HG03432 (cell line): ENCODE results near the gene SLC25A45.
"Not testable (repeated sequence)": the region's sequence is repeated elsewhere in the genome, so short reads cannot be mapped to it uniquely, and the experiment has no call there.

ENCODE experiments used
- ATAC-seq: cut with Tn5 transposase; IDR thresholded peaks from one replicate; pipeline ENCODE4 v1.9.1; 2021; ENCODE audit warnings: mild to moderate bottlenecking, moderate library complexity; ENCODE audit not compliant: unreplicated experiment

SLC25A45 gene

DNA sequence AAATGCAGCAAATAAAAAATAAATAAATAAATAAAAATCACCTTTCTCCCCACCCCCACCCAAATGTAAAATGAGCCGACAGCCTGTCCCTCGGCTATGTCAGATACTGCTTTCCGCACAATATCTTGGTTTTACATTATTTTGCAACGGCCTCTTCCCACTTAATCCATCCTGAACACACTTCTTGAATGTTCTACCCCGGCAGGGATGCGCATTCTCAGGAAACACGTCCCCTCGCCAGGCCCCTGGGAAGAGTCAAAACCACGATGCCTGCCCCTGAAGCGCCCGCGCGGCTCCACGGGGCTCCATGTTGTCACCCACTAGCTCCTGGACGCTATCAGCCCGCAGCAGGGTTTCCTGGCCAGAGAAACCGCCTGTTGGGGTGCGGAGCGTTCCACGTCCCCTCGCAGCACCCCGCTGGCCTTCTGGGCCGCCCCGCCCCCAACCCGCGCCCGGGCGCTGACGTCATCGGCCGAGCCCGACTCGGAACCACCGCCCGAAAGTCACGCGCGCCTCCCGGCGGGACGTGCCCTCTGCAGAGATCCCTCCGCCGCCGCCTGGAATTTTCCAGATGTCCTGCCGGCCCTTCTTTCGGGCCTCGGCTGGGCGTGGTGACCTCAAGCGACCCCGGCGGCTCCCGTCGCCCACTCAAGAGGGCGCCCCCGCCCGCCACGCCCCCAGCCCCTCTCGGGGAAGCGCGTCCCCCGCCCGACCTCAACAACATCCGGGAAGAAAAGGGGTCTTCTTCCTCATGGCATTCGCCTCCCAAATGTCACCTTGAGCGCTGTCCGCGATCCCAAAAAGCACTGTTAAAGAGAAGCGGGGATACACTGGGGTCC lies 39.6 kb upstream of the SLC25A45 start:
- peak; percentile 26 for ATAC-seq

DNA sequence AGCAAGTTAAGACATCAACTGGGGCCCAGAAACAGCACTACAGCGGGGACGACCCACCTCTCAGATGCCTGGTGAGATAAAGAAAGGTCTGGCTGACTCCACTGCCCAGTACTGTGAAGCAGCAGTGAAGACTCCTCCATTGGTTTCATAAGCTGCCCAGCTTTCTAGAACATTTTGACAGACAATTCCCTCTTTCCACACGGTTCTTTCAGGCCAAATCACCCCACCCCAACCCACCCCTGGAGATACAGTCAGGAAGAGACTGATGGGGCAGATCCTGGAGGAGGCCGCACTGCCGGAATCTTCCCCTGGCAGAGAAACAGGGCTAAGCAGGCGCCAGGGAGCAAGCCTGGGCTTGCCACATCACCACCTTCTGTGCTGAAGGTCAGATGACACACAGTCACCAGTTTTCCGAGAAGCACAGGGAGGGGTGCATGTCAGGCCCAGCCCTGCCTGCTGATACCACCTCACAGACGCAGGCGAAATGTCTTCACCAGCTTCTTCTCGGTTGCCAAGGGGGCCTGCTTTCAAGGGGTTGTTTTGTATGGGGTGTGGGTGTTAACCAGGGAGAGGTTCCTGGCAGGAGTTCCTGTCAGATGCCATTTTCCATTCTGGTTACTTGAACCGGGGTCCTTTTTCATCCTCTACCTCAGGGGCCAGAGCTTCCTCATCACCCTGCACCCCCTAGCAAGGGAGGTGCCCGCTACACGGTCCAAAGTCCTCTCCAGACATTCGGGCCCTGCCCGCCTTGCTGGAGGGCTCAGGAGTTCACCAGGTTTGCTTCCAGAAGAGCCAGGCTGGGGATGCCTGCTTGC lies 38.7 kb upstream of the SLC25A45 start:
- no peak for ATAC-seq

- no peak for ATAC-seq
Measured at GRCh38 chr11:65420506-65420905, 38.1 kb upstream of the SLC25A45 start.

GRCh38 chr11:65419772-65420481 lies 37.5 kb upstream of the SLC25A45 start:
- no peak for ATAC-seq

- ATAC-seq = no peak
Measured at GRCh38 chr11:65419460-65419771, 37.0 kb upstream of the SLC25A45 start.

DNA sequence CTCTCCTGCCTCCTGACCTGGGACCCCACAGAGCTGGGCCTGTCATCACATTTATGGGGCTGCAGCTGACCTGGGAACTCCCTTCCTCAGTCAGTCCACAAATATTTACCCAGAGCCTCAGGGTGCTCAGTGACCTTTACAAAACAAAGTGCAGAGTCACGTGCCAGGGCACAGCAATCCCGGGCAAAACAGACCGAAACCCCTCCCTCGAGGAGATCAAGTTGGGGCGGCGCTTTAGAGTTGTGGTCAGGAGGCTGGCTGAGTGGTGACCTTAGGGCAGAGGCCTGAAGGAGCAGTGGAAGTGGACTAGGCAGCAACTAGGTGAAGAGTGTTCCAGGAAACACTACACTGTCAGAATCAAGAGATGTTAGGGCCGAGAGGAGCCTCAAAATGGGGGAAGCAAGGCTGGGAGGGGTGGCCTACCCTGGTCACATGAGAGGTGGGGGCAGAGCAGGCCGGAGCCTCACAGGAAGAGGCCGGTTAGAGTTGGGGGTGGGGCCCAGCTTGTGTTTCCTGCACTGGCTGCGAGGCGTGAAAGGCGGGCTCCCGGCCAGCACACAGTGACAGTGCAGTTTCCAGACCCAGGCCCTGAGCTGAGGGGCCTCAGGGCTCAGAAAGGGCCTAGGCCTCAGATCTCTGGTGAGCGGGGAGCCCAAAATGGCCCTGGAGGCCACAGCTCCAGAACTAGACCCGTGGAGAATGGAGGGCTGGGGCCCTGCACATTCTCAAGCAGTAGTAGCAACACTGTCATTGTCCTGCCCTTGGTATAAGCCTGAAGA lies 36.4 kb upstream of the SLC25A45 start:
- peak; percentile 45 for ATAC-seq

DNA sequence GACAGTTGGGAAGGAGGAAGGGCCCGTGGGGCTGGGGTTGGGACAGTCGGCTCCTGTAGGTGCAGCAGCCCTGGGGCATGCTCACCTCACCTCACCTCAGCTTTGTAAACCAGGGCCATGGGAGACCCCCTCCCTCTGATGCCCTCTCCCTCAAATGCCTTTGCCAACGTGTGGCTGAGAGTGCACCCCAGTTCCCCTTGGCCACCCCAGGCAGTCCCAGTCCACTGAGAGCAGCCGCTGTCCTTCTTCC lies 35.9 kb upstream of the SLC25A45 start:
- ATAC-seq = peak; percentile 1

DNA sequence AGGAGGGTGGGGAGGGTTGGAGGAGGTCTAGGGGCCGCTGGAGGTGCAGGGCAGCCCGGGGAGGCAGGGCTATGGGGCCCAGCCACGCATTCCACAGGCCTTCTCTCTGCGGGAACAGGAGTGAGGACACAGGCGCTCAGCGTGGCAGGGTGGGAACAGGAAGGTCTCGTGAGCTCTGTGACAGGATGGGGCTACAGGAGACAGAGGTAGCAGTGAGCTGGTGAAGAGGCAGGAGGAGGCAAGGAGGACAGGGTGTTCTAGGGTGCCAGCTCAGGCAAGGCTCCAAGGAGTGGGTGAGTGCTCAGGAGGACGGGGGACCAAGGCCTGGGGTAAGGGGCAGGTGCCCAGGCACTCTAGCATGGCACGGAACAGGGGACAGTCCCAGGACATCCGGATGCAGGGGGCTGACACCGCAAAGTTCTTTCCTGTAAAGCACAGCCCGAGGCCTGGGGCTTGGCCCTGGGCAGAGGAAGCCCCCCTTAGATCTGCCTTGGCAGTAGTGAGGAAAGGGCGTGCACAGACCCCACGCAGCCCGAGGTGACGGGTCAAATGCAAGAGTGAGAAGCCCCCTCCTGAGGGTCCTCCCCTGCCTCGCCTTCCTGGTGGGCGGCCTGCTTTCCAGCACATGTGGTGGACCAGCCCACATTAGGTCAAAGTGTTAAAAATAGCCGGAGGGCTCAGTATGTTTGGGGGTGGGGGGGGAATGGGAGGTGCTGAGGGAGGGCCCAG lies 35.4 kb upstream of the SLC25A45 start:
- no peak for ATAC-seq

GRCh38 chr11:65416841-65417701 lies 34.6 kb upstream of the SLC25A45 start:
- ATAC-seq = no peak

DNA sequence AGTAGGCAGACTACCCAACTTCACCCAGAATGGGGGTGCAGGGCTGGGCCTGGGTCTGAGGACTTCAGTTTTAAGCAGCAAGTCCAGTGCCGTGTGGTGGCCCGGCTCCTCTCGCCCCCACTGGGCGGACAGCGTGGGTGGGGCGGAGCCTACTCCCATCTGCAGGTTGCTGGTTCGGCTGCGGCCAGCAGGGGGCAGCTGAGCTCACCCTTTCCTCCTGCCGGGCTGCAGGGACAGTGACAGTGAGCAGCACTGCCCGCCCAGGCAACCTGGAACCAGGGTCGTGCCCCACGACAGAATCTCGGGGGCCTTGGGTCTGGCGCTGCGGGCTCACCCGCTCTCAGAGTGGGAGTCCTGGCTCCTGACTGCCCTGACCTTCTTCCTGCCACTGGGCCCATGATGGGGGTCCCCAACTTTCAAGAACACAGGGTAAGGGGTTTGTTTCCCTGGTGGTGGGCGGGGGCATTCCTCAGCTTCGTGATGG lies 33.9 kb upstream of the SLC25A45 start:
- peak; percentile 27 for ATAC-seq

DNA sequence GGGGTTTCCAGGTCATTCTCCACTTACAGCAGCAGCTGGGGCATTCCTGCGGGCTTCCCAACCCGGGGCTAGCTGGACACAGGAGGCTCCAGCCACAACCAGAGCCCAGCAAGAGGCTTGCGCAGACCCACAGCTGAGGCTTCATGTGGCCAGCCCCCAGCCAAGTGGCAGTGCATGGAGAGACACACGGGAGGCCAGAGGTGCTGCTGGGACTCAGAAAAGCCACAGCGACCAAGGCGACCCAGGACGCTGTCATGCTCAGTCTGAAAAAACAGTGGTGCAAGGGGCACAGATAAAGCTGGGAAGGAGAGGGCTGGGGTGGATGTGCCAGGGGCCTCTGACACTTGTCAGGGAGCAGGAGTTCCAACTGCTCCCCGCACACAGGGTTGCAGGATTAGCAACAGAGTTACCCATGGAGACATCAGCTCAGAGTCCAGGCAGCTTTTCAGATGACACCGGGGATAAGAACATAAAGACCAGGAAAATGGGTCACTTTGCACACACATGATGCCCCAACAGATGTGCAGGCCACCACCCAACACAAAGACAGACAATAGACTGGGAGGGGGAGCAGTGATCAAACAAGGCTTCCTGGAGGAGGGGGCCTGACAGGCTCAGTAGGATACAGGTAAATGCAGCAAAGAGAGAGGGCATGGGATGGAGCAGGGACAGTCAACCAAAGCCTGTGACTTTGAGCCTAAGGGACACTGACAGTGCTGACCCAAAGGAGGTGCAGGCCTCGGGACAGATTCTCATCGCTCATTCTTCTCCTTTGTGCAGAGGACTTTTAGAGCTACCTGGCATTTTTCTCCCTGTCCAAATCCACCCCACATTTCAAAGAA lies 33.3 kb upstream of the SLC25A45 start:
- ATAC-seq = no peak

GRCh38 chr11:65414776-65415498 lies 32.5 kb upstream of the SLC25A45 start:
- no peak for ATAC-seq

GRCh38 chr11:65413077-65413664 lies 30.7 kb upstream of the SLC25A45 start:
- not testable (repeated sequence) for ATAC-seq

- ATAC-seq = no peak
Measured at GRCh38 chr11:65412271-65413076, 30.0 kb upstream of the SLC25A45 start.

GRCh38 chr11:65411681-65412070 lies 29.2 kb upstream of the SLC25A45 start:
- no peak for ATAC-seq

- no peak for ATAC-seq
Measured at GRCh38 chr11:65410936-65411680, 28.7 kb upstream of the SLC25A45 start.
